Measurements from ENCODE around the gene FOXR1. TPM values are rescaled to one million over a fixed set of nuclear protein-coding genes. Genes with fewer than 3 reads are reported as not detected.

FOXR1 gene
- total and polyA plus RNA-seq, 2 of the 8 experiments (the other 6 are each of a cell fraction or from before 2014, with no cell fraction given): not detected

DNA sequence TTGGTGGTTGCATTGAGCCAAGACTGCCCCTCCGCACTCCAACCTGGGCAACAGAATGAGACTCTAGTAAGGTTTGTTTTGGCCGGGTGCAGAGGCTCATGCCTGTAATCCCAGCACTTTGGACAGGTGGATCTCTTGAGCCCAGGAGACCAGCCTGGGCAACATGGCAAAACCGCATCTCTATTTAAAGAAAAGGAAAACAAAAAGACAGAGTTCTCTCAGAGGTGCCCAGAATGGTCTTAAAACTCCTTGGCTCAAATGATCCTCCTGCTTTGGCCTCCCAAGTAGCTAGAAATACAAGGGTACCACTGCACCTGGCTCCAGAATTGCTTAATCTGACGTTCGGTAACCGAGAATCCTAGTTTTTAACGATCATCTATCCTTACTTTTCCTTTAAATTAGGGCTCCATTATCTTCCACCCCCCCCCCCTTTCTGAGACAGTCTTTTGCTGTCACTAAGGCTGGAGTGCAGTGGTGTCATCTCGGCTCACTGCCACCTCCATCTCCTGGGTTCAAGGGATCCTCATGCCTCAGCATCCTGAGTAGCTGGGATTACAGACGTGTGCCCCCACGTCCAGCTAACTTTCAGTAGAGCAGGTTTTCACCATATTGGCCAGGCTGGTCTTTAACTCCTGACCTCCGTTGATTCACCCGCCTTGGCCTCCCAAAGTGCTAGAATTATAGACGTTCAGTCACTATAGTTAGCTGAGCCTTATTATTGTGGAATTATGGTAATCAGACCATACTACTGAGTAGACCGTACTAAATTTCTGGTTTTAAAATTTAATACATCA lies 44.9 kb downstream of the FOXR1 start:
- Histone ChIP-seq H3K56ac (replicated peaks; ENCODE audit: insufficient read length, low read depth, low read length) (no peak overlapping the region), H2BK12ac (ENCODE audit: low read depth, low read length) (no peak overlapping the region), H3K79me1 (ENCODE audit: low read depth, low read length) (peaks cover 5% of the 10 kb centered on the region), H3K23me2 (ENCODE audit: low read depth, low read length) (no peaks in the 10 kb centered on the region; the same call in 1 of the 2 replicates), H3K9ac (replicated peaks in 1 of 4; ENCODE audit: extremely low read depth in 1 of 4, low read depth in 3 of 4, low read length in 3 of 4) (no peak overlapping the region), H3K4me1 (replicated peaks in 1 of 4; ENCODE audit: control insufficient read depth in 3 of 4, insufficient read depth in 4 of 4, low read length in 3 of 4) (peaks cover 0 to 9% (median 2%) of the 10 kb centered on the region in 4 experiments; a peak in 4 of 7 replicates), H4K91ac (replicated peaks; ENCODE audit: insufficient read length, low read length) (no peak overlapping the region), H2AK5ac (ENCODE audit: low read depth, low read length) (no peak overlapping the region), H2BK15ac (ENCODE audit: low read length) (no peak overlapping the region), H3K9me3 (ENCODE audit: insufficient read depth in 2 of 2, low read depth in 1 of 2, low read length in 1 of 2) (no peaks in the 10 kb centered on the region), H4K20me1 (replicated peaks in 1 of 2; ENCODE audit: control insufficient read depth in 1 of 2, insufficient read depth in 2 of 2, low read length in 2 of 2) (peaks cover 3 to 8% of the 10 kb centered on the region in 2 experiments), H4K5ac (ENCODE audit: insufficient read length, low read depth, low read length) (no peak overlapping the region), H3K27me3 (replicated peaks in 1 of 4; ENCODE audit: control insufficient read depth in 3 of 4, extremely low read depth in 1 of 4, insufficient read depth in 3 of 4, low read length in 3 of 4) (no peaks in the 10 kb centered on the region), H4K8ac (ENCODE audit: extremely low read depth, insufficient read depth, low read length) (no peak overlapping the region), H3K23ac (ENCODE audit: insufficient read length) (no peak overlapping the region), H3K18ac (ENCODE audit: extremely low read depth, low read length) (no peak overlapping the region), H3K4ac (replicated peaks; ENCODE audit: insufficient read length, low read depth, low read length) (no peak overlapping the region), H2BK120ac (replicated peaks; ENCODE audit: low read depth, low read length) (no peak overlapping the region), H2AFZ (ENCODE audit: low read length) (no peak overlapping the region), H3K36me3 (ENCODE audit: control insufficient read depth in 2 of 4, insufficient read depth in 4 of 4, low read length in 3 of 4) (peaks cover 28 to 63% (median 46%) of the 10 kb centered on the region in 4 experiments), H3K27ac (ENCODE audit: low read depth, low read length) (no peak overlapping the region; the same call in 1 of the 2 replicates), H3K14ac (ENCODE audit: insufficient read length) (no peak overlapping the region), H3K79me2 (ENCODE audit: control insufficient read depth in 1 of 2, insufficient read depth in 2 of 2, low read length in 2 of 2) (peaks cover 15 to 48% of the 10 kb centered on the region in 2 experiments; a peak in 3 of 4 replicates), H3K4me2 (ENCODE audit: insufficient read depth in 1 of 2, low read depth in 2 of 2, low read length in 2 of 2) (peak overlapping the region; percentile 68 to 75), H2BK5ac (ENCODE audit: low read depth, low read length) (no peak overlapping the region), H3K4me3 (ENCODE audit: extremely low read depth in 1 of 4, insufficient read depth in 2 of 4, low read depth in 3 of 4, low read length in 4 of 4) (peak overlapping the region; percentile 93 to 99 (median 95); a peak in 4 of 8 replicates), H2BK20ac (ENCODE audit: low read length) (no peak overlapping the region)
- DNase-seq (ENCODE audit: low read depth in 1 of 2, low spot score in 2 of 2): no peak
- 93% methylated on average over 14 of the region's 14 CpGs; no CpG with 5 or more reads in 1 of the 2 experiments for WGBS, 2 experiments (ENCODE audit: extremely low coverage in 1 of 2, insufficient coverage in 1 of 2, insufficient read length in 1 of 2, insufficient replicate concordance in 2 of 2, low coverage in 1 of 2, low lambda C conversion rate in 2 of 2, missing lambda C conversion rate in 1 of 2)
- POLR2A ChIA-PET (ENCODE audit: partially characterized antibody): interaction anchor here (0.6 to 18.5 kb wide), 21 partner anchors 9 to 115 kb away, joined by 3 to 264 read pairs (median 4); partner anchors contain the start of genes C2CD2L, CENATAC, SLC37A4 and VPS11
- CTCF ChIA-PET (ENCODE audit: partially characterized antibody): interaction anchor here (0.7 to 1.8 kb wide), 9 partner anchors 9 to 298 kb away, joined by 3 to 5 read pairs (median 4); no protein-coding TSS in a partner anchor
- no peak for FAIRE-seq
- TF ChIP-seq POLR2A (IDR thresholded peaks at IDR 0.05; ENCODE audit: control extremely low read depth in 1 of 2, low read depth in 2 of 2, low read length in 2 of 2): peak in 1 of 2 experiments; percentile 69; a peak in 1 of 3 replicates
- peak; percentile 28 for TF ChIP-seq POLR2AphosphoS5 (IDR thresholded peaks at IDR 0.05; ENCODE audit: low read depth, low read length)
- no peak for TF ChIP-seq ATF2 (IDR thresholded peaks at IDR 0.05; ENCODE audit: low read length)

Data from H1 (cell line).